MG63 (cell line): ENCODE data around the gene COA5. TPM values are rescaled to one million over a fixed set of nuclear protein-coding genes. Genes with fewer than 3 reads are reported as not detected.
A peak's percentile ranks its signal among the peaks of the same experiment; 100 is the strongest.

Experiments
- DNase-seq: peaks from one replicate; pipeline ENCODE4 v3.0.0-alpha.2; 2020
- H3K27me3 ChIP-seq: fragments of 250-450 bp; sonication (Bioruptor Pico); 2 replicates; pipeline ENCODE4 v1.5.1; 2020; ENCODE audit warnings: mild to moderate bottlenecking, moderate library complexity
- H3K36me3 ChIP-seq: fragments of 250-450 bp; sonication (Bioruptor Pico); 2 replicates; pipeline ENCODE4 v1.5.1; 2020; ENCODE audit warnings: mild to moderate bottlenecking, moderate library complexity
- H3K4me3 ChIP-seq: fragments of 250-450 bp; sonication (Bioruptor Pico); 2 replicates; pipeline ENCODE4 v1.5.1; 2020; ENCODE audit warnings: mild to moderate bottlenecking, moderate library complexity
- H3K9me3 ChIP-seq: fragments of 250-450 bp; sonication (Bioruptor Pico); 2 replicates; pipeline ENCODE4 v1.5.1; 2020; ENCODE audit warnings: mild to moderate bottlenecking, moderate library complexity
- total RNA-seq: library from RNA; depleted of rRNA; stranded (reverse); fragments of >200 nt; shearing (Covaris generic); gene quantifications from 2 replicates; pipeline ENCODE4 v1.2.3, GENCODE V29; 2014; ENCODE audit warnings: low replicate concordance; rRNA removed

The COA5 gene, protein sequence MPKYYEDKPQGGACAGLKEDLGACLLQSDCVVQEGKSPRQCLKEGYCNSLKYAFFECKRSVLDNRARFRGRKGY
- 28.1 and 42.9 TPM in 2 replicates for total RNA-seq

DNA sequence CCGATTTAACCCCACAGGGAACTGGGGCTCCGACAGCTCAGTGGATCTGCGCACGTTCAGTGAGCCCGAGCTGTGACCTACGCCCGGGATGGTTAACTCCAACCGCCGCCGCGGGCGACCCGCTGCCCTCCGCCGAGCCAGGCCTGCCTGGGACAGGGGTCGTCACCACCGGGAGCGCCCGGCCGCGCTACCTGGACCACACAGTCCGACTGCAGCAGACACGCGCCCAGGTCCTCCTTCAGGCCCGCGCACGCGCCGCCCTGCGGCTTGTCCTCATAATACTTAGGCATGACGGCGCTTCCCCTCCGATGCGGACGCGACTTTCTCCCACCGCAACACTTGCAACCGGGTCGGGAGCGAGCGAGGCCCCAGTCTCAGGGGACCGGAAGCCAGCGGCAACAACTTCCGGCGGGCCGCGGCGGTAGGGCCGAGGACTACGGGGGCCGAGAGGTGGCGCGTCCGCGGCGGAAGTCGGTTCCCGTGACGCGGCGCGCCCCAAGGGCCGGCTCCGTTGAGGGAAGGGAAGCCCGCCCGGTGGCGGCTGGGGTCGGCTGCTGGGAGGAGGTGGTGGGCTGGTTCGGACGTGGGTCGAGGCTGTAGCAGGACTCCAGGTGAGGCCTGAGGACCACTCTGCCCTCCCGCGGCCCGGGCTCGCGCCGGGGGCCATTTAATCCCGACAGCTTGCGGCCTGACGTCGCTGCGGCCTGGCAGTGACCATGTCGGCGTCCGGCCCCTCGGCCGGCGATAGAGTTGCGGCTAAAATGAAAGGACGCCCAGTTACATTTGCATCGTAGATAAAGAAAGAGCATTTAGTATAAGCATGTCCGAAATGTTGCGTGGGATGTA, at the start of gene COA5, which contains the start of gene UNC50:
COA5 (minus strand) TSS at position 397 of the 846 bp plus-strand sequence; CDS start at position 290, 107 bp downstream.
UNC50 (plus strand) TSS at position 474 of the 846 bp plus-strand sequence. CDS start 1,171 bp downstream, outside the sequence.
- H3K27me3 ChIP-seq, result no peaks in the 10 kb centered on the region
- peak; percentile 93 for DNase-seq
- H3K4me3 ChIP-seq, result peak within 1 kb of the TSS; percentile 94
- no peaks in the 10 kb centered on the region for H3K9me3 ChIP-seq
- H3K36me3 ChIP-seq, result peaks cover 44% of the 10 kb centered on the region

DNA sequence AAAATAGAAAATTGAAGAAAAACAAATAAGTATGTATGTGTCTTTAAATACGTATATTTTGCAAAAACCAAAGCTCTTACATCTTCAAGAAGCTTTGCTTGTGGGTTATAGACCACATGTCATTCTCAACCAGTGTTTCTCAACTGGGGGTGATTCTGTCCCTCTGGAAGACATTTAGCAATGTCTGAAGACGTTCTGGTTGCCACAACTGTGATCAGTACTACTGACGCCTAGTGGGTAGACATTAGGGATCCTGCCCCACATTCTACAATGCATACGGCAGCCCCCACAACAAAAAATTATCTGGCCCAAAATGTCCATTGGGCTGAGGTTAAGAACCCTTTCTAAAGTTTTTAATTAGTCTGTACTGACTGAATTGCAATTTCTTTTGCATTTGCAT, 48.5 kb upstream of the COA5 start:
- DNase-seq, result no peak
- Histone ChIP-seq H3K27me3 (no peaks in the 10 kb centered on the region), H3K9me3 (peaks cover 3% of the 10 kb centered on the region; the same call in 1 of the 2 replicates), H3K36me3 (no peaks in the 10 kb centered on the region), H3K4me3 (no peak overlapping the region)

DNA sequence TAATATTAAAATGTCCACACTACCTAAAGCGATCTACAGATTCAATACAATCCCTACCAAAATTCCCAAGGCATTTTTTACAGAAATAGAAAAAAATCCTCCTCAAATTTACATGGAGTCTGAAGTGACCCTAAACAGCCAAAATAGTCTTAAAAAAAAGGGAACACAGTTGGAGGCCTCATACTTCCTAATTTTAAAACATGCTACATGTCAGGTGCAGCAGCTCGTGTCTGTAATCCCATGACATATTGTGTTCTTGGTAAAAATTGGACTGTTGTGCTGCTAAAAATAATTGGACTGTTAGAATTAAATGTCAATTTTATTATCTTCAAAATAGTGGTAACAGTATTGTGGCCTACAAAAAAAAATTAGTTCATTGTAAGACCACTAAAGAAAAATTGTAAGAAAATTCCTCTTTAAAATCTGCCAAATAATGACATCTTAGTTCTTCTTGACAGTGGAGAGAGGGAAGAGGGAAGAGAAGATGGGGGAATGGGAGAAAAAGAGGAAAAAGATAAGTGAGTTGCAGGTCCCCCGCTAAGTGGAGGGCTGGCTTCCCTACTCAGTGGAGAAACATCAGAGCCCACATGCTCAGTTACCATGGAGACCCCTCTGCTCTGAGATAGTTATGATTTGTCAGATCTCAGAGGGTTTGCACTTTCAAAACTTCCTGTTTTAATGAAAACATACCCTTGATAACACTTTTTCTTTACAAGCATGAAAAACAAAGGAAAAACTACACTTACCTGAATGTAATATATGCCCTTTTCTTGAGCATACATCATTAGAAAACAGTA, 46.6 kb upstream of the COA5 start:
- Histone ChIP-seq H3K27me3 (no peaks in the 10 kb centered on the region), H3K4me3 (no peak overlapping the region), H3K9me3 (no peaks in the 10 kb centered on the region), H3K36me3 (no peaks in the 10 kb centered on the region)
- DNase-seq, result no peak

DNA sequence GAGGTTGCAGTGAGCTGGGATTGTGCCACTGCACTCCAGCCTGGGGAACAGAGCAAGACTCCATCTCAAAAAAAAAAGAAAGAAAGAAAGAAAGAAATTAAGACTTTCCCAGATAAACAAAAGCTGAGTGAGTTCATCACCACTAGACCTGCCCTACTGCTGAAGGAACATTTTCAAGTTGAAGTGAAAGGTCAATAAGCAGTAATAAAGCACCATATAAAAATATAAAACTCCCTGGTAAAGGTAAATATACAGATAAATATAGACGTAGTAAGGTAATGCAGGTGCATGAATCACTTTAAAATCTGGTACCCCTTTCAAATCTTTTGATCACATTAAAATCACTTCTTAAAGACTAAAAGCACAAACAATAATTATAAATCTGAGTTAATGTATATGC, 42.7 kb upstream of the COA5 start:
- no peaks in the 10 kb centered on the region for H3K9me3 ChIP-seq
- H3K27me3 ChIP-seq, result no peaks in the 10 kb centered on the region
- H3K4me3 ChIP-seq, result no peak overlapping the region
- DNase-seq, result no peak
- H3K36me3 ChIP-seq, result no peaks in the 10 kb centered on the region

DNA sequence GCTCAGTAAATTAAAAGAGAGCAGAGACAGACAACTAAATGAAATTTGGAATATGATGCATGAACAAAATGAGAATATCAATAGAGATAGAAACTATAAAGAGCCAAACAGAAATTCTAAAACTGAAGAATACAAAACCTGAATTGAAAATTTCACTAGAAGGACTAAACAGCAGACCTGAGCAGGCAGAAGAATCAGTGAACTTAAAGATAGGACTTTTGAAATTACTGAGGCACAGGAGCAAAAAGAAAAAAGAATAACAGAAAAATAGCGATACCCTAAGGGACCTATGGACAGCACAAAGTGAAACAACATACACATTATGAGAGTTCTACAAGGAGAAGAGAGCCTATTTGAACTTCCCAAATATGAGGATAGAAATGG, 41.7 kb upstream of the COA5 start:
- Histone ChIP-seq H3K9me3 (no peaks in the 10 kb centered on the region), H3K36me3 (no peaks in the 10 kb centered on the region), H3K27me3 (peaks cover 5% of the 10 kb centered on the region; the same call in 1 of the 2 replicates), H3K4me3 (no peak overlapping the region)
- no peak for DNase-seq

DNA sequence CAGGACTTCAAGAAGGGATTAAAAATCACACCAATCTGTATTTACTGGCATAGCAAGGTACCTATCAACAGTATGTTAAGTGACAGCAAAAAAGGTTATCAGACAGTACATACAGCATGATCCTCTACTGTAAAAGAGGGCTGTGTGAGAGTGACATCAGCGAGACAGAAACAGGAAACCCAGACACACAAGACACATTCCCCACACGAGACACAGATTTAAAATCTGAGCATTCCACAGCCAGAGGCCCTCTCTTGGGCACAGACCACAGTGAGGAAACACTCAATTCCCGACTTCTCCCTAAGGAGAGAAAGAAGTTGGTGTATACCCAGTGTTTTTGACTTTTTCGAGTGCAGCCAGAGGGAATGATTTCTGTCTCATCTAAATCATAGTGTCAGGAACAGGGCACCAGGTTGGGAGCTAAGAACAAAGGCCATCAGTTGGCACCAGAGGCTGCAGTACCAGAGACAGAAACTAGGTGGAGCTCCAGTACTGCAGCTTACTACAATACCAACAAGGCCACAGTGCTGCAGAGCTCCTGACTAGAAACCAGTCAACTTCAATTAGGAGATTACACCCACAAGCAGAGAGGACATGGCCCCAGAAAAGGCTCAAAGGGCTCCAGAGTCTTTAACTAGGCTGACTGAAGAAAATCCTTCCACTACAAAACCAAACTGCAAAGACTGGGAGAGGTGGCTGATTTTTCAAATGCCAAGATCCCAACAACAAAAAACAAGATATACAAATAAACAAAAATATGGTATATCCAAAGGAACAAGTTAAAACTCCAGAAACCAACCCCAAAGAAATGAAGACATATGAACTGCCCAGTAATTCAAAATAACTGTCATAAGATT, 41.1 kb upstream of the COA5 start:
- Histone ChIP-seq H3K27me3 (peaks cover 5% of the 10 kb centered on the region; the same call in 1 of the 2 replicates), H3K4me3 (no peak overlapping the region), H3K9me3 (no peaks in the 10 kb centered on the region), H3K36me3 (no peaks in the 10 kb centered on the region)
- DNase-seq, result peak; percentile 38

DNA sequence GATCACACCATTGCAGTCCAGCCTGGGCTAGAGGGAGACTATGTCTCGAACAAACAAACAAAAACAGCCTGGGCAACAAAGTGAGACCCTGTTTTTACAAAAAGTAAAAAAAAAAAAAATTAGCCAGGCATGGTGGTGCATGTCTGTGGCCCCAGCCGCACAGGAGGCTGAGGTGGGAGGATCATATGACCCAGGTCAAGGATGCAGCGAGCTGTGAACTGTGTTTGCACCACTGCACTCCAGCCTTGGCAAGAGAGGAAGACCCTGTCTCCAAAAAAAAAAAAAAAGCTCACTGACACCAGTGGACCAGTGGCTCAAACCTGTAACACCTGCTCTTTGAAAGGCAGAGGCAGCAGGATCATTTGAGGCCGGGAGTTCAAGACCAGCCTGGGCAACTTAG, 40.1 kb upstream of the COA5 start:
- DNase-seq, result no peak
- H3K27me3 ChIP-seq, result peaks cover 5% of the 10 kb centered on the region; the same call in 1 of the 2 replicates
- no peaks in the 10 kb centered on the region for H3K36me3 ChIP-seq
- H3K4me3 ChIP-seq, result no peak overlapping the region
- H3K9me3 ChIP-seq, result no peaks in the 10 kb centered on the region

DNA sequence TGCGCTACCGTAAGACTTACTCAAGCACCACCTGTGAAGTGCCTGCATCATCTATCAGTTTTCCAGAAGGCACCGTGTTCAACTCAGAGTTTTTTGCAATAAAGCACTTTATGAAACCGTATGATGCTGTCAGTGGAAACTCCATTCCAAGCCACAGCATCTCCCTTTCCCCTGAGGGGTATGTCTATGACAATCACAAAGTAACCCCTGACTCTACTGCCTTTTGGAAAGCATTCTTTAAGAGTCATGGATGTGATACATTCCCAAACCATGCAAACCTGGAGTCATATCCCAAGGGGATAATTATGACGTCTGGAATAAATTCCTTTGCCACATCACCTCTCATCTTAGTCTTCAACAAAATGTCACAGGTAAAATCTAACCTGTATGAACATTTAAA, 39.3 kb upstream of the COA5 start:
- no peaks in the 10 kb centered on the region for H3K9me3 ChIP-seq
- no peak overlapping the region for H3K4me3 ChIP-seq
- H3K36me3 ChIP-seq, result no peaks in the 10 kb centered on the region
- no peak for DNase-seq
- H3K27me3 ChIP-seq, result peaks cover 5% of the 10 kb centered on the region; the same call in 1 of the 2 replicates

DNA sequence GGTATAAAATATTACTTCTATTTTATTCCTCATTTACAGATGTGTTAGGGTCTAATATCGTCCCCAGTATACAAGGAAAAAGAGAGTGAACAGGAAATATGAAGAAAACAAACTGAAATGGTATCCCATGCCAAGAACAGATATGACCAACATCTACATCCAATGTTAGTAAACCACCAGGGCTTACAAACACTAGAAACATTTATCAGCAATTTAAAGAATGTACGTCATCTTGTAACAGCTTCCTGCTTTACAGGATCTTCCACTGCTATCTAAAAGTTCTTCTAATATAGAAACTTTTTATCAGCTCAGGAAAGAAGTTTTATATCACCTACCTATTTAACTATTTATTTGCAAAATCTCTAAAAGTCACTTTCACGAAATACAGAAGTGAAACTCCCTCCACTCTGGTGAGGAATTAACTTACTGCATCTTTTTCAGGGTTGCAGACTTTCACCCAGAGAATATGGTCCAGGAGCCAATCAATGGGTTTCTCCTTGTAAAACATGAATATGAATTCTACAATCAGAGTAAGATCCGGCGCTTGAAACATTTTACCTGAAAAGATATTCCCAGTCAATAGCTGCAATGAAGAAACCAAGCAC, 35.3 kb upstream of the COA5 start:
- Histone ChIP-seq H3K27me3 (peaks cover 5% of the 10 kb centered on the region; the same call in 1 of the 2 replicates), H3K4me3 (no peak overlapping the region), H3K36me3 (no peaks in the 10 kb centered on the region), H3K9me3 (no peaks in the 10 kb centered on the region)
- no peak for DNase-seq

DNA sequence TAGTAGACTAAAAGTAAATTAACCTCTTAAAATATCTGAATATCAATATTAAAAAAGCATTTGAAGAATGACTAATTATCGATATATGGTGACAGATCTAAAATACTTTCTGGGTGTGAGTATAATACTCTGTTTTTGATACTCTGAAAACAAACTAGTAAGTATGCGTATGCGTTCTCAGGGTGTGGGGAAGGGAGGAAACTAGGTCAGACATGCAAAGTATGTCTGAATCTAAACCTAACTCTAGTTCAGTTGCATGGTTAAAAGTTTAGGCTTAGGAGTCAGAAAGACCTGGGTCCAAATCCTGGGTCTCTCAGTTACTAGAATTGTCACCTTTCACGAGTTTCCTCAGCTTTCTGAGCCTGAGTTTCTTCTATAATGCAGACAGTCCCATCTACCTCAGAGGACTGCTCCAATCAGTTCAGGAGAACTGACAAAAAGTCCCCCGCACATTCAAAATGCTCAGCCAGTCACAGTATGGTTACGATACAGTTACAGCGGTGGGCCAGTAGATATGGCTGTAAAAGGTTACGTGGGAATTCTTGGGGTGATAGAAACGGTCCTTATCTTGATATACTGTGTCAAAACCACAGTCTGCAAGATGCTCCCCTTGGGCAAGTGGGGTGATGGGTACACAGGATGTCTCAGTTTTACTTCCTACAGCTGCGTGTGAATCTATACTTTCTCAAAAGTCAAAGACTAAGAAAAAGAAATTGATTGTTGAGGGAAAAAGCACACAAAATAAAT, 29.3 kb upstream of the COA5 start:
- H3K9me3 ChIP-seq, result no peaks in the 10 kb centered on the region
- H3K36me3 ChIP-seq, result no peaks in the 10 kb centered on the region
- no peaks in the 10 kb centered on the region for H3K27me3 ChIP-seq
- H3K4me3 ChIP-seq, result no peak overlapping the region
- no peak for DNase-seq

DNA sequence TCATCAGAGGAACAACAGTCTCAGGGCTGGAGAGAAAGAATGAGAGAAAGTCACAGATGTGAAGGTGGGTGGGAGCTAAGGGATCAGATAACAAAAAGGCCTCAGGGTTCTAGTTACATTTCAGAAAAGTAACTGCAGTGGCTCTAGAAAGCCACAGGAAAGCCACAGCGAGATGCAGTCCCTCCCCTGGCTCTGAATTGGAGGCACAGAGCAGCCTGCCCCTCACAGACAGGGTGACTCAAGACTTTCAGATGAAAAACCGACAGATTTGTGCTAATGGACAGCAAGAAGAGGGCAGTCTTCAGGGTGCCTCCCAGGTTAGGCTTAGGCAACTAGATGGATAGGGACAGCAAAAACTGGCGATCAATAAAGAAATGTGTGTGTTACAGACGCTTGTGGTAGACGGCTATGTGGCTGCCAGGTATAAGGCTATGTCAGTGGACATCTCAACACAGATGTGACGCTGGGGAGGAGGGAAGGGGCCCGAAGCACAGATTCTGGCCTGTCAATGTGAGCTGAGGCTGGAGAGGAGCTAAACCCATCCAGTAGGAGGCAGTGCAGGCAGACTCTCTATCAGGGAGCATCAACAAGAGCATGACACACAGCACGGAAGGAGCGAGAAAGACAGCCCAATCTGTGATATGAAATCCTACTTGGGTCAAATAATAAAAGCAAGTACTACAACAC, 26.2 kb upstream of the COA5 start:
- no peaks in the 10 kb centered on the region for H3K9me3 ChIP-seq
- no peak overlapping the region for H3K4me3 ChIP-seq
- no peaks in the 10 kb centered on the region for H3K36me3 ChIP-seq
- DNase-seq, result no peak
- no peaks in the 10 kb centered on the region for H3K27me3 ChIP-seq

DNA sequence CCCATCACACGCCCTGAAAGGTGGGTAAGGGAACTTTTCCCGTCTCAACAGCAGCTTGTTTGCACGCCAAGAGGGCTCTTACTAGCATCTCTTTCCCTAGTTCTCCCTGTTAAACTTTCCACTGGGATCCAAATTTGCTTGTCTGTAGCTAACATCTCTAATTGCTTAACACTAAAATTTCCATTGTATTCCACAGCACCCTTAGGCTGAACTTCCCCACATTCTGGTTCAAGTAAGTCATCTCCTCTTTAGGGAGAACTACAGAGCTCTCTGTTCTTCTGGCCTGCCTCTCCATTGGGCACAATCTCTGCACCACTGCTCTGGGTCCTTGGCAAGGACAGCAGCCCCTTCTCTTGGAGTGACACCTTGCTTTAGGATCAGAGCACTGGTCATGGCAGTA, 24.0 kb upstream of the COA5 start:
- H3K36me3 ChIP-seq, result no peaks in the 10 kb centered on the region
- H3K9me3 ChIP-seq, result peaks cover 2% of the 10 kb centered on the region; the same call in 1 of the 2 replicates
- no peak for DNase-seq
- no peak overlapping the region for H3K4me3 ChIP-seq
- H3K27me3 ChIP-seq, result no peaks in the 10 kb centered on the region

DNA sequence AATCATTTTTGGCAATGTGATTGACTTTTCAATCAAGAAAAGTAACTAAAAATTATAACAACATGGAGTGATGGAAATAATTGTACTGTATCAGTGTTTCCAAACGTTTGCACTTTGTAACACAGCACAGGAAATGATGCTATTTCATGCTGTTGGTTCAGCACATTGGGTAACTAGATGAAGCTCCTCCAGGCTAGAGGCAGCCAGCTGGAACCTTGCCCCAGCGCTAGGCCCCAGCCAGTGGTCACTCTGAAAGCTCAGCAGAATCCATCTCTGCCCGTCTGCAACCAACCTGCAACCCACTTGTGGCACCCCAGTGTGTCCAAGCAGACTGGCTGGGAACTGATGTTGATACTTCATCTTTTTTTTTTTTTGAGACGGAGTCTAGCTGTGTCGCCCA, 15.3 kb upstream of the COA5 start:
- H3K9me3 ChIP-seq, result peaks cover 2% of the 10 kb centered on the region; the same call in 1 of the 2 replicates
- DNase-seq, result no peak

DNA sequence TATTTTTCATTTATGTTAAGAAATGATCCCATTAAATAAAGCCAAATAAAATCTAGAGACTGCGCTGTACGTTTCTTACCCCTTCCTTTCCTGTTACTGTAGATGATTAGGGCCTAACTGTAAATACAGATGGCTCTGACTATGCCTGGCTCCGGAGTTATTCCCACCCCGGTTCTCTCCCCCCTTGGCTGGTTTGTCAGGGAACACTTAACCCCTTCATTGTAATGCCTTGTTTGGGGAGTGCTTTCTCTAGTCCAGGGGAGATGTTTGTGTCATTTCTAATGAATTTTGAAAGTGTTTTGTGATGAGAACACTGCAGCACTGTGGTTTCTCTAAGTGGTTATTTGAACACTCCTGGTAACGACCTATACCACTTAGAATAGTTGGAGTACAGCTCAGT, 8.8 kb upstream of the COA5 start:
- Histone ChIP-seq H3K9me3 (no peaks in the 10 kb centered on the region), H3K36me3 (peaks cover 39% of the 10 kb centered on the region), H3K4me3 (no peak overlapping the region), H3K27me3 (no peaks in the 10 kb centered on the region)
- no peak for DNase-seq

More for the DNA sequence above, 15.3 kb upstream of the COA5 start:
- Histone ChIP-seq H3K36me3 (peaks cover 2% of the 10 kb centered on the region; the same call in 1 of the 2 replicates), H3K27me3 (no peaks in the 10 kb centered on the region), H3K4me3 (no peak overlapping the region)

DNA sequence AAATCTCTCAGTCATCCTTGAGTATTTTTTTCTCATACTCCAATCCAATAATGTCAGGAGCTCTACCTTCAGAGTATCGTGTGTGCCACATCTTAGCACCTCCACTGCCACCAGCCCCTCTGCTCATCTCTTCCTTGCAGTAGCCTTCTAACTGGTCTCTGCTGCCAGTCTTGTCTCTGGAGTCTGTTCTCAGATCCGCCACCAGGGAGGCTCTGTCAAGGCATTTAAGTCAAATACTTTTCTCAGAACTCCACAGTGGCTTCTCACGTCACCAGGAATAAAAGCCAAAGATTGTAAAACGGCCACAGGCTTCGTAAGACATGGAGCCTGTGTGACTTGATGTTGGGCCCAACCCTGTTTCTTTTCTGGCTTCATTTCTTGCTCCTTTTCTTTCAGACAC, 7.2 kb upstream of the COA5 start:
- Histone ChIP-seq H3K9me3 (no peaks in the 10 kb centered on the region), H3K4me3 (no peak overlapping the region), H3K36me3 (peaks cover 53% of the 10 kb centered on the region), H3K27me3 (no peaks in the 10 kb centered on the region)
- DNase-seq, result no peak
